ENCODE data around the gene WDR64.
"Not testable (repeated sequence)": the region's sequence is repeated elsewhere in the genome, so short reads cannot be mapped to it uniquely, and the experiment has no call there.

DNA sequence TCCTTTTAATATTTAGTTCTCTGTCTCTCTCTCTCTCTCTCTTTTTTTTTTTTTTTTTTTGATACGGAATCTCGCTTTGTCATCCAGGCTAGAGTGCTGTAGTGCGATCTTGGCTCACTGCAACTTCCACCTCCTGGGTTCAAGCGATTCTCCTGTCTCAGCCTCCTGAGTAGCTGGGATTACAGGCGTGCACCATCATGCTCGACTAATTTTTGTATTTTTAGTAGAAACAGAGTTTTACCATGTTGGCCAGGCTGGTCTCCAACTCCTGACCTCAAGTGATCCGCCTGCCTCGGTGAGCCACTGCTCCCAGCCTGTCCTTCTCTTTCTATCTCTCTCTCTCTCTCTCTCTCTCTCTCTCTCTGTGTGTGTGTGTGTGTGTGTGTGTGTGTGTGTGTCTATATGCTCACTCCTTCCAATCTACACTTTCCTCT lies 83.4 kb downstream of the WDR64 start:
- not testable (repeated sequence) for TF ChIP-seq POLR2A (IDR thresholded peaks at IDR 0.05; ENCODE audit: low read depth, low read length); POLR2AphosphoS5 (IDR thresholded peaks at IDR 0.05; ENCODE audit: insufficient read depth, low read depth, low read length); JUN (IDR thresholded peaks at IDR 0.05; ENCODE audit: borderline replicate concordance, insufficient read depth, insufficient read length, low read depth)
- TF ChIP-seq, protein P1, sequence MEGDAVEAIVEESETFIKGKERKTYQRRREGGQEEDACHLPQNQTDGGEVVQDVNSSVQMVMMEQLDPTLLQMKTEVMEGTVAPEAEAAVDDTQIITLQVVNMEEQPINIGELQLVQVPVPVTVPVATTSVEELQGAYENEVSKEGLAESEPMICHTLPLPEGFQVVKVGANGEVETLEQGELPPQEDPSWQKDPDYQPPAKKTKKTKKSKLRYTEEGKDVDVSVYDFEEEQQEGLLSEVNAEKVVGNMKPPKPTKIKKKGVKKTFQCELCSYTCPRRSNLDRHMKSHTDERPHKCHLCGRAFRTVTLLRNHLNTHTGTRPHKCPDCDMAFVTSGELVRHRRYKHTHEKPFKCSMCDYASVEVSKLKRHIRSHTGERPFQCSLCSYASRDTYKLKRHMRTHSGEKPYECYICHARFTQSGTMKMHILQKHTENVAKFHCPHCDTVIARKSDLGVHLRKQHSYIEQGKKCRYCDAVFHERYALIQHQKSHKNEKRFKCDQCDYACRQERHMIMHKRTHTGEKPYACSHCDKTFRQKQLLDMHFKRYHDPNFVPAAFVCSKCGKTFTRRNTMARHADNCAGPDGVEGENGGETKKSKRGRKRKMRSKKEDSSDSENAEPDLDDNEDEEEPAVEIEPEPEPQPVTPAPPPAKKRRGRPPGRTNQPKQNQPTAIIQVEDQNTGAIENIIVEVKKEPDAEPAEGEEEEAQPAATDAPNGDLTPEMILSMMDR (IDR thresholded peaks at IDR 0.05; ENCODE audit: extremely low read depth in 1 of 2, insufficient read depth in 1 of 2, low read depth in 1 of 2, low read length in 2 of 2), result not testable (repeated sequence)
- TF ChIP-seq, protein P2, sequence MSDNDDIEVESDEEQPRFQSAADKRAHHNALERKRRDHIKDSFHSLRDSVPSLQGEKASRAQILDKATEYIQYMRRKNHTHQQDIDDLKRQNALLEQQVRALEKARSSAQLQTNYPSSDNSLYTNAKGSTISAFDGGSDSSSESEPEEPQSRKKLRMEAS (IDR thresholded peaks at IDR 0.05; ENCODE audit: insufficient read depth, insufficient read length), result not testable (repeated sequence)

All from endothelial cell of umbilical vein (primary cell).